NCI-H187 (cell line): Measurements from ENCODE around the gene INPP4B.

Source experiments
- DNase-seq, 2 experiments: peaks; one replicate each; lab custom pipeline; 2025; lab: John Stamatoyannopoulos, UW

The INPP4B gene

DNA sequence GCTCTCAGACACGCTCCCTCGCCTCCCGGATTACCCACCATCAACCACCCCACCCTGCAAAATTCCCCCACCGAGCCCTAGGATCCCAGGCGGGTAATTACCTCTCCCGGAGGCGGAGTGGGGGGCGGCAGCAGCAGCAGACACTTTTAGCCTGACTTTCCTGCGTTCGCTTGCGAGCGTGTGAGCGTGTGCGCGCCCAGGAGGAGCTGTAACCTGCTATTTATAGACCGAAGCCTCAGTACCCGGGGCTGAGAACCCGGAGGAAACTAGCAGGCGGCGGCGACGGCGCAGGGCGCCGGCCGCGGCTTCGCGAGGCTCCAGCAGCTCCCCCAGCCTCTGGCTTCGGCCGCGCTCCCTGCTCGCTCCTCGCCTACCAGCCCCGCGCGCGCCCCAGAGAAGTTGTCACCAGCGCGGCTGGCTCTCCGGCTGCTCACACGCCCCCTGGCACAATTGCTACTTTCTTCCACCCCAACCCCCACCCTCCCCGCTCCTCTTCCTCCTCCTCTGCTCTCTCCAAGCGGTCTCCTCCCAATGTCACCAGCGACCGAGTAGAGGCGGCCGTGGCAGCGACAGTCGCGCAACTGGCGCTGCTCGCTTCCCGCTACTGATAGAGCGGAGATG lies at the start of gene INPP4B:
TSS of gene INPP4B (minus strand) at position 194 of the 621 bp plus-strand sequence.
- DNase-seq, result peak in 1 of 2 experiments; percentile 9

DNA sequence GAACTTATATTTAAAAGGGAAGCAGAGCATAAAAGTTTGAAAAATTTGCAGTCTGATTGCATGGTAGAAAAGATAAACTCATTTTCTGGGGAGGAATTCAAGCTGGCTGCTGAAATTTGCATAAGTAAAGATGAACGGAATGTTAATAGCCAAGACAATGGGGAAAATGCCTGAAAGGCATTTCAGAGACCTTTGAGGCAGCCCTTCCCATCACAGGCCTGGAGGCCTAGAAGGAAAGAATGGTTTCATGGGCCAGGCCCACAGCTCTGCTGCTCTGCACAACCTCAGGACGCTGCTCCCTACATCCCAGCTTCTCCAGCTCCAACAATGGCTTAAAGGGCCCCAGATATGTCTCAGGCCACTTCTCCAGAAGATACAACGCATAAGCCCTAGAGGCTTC lies 46.9 kb upstream of the INPP4B start:
- no peak for DNase-seq

GRCh38 chr4:142886566-142886965 lies 40.5 kb upstream of the INPP4B start:
- DNase-seq, result no peak

DNA sequence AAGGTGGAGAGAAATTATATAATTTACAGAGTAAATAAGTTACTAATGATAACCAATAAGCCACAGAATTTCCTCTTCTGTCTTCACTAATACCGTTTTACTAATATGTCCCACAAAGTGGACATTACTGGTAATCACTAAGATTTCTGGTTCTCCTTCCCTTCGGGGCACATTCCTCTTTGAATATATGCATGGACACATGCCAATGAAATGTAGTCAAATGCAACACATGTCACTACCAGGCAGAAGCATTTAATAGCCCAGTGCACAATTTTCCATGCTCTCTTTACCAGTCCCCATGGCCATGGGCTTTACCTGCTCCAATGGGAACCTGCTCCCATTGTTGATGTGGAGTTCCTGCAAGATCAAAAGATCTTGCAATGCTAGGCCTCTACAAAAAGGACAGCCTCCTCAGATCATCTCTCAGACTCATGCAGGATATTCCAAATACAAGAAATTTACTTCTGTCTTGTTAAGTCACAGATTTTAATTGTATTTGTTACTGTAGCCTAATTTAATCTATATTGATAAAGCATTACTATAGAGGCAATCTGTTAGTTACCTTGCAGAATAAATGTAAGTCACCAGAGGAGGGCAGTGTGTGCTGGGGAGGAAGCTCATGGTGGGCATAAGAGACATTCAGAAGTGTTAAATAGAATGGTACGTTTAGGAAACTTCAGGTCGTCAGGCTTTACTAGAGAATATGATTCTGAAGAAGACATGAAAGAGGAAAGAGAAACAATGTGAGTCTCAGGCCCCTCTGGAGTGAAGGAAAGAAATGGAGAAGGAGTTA lies 37.1 kb upstream of the INPP4B start:
- no peak for DNase-seq

GRCh38 chr4:142882159-142882558 lies 36.1 kb upstream of the INPP4B start:
- DNase-seq, result no peak

GRCh38 chr4:142881331-142881730 lies 35.2 kb upstream of the INPP4B start:
- DNase-seq, result no peak

- DNase-seq, result no peak
Observed at GRCh38 chr4:142875117-142875516, 29.0 kb upstream of the INPP4B start.

GRCh38 chr4:142874684-142875083 lies 28.6 kb upstream of the INPP4B start:
- DNase-seq, result no peak

DNA sequence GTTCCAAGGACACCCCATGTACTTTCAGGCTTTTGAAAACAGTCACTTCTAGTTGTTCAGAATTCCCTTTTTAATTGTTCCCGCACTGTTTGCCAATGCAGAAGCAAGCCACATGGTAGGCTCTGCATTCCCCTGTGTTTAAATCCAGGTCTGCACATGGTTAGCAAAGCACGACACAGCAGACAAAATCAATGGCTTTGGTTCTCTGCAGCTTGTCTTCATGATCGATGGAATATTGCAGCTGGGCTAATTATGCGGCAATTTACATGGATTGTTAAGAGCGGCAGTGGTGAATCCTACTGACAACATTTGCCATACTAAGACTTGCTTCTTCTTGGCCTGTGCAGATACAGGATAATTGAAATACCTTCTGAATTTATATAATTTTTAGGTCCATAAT lies 20.6 kb upstream of the INPP4B start:
- no peak for DNase-seq

GRCh38 chr4:142861351-142861750 lies 15.2 kb upstream of the INPP4B start:
- DNase-seq, result no peak

GRCh38 chr4:142858965-142859364 lies 12.9 kb upstream of the INPP4B start:
- no peak for DNase-seq

- DNase-seq, result no peak
Observed at GRCh38 chr4:142858446-142858845, 12.3 kb upstream of the INPP4B start.

- no peak for DNase-seq
Observed at GRCh38 chr4:142856576-142856975, 10.5 kb upstream of the INPP4B start.

DNA sequence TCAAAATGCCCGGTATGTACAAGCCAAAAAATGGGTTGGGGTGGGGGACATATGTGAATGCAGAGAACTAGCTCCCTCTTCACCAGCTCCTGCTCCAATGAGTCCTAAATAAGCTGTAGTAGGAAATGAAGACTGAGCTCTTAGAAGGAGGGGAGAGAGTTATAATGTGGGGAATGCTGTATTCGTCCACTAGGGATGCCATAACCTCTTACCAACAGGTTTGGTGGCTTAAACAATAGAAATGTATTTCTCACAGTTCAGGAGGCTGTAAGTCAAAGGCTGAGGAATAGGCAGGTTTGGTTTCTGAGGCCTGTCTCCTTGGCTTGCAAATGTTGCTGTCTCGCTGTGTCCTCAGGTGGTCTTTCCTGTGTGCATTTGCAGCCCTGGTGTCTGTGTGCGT lies 4.4 kb upstream of the INPP4B start:
- DNase-seq, result no peak

DNA sequence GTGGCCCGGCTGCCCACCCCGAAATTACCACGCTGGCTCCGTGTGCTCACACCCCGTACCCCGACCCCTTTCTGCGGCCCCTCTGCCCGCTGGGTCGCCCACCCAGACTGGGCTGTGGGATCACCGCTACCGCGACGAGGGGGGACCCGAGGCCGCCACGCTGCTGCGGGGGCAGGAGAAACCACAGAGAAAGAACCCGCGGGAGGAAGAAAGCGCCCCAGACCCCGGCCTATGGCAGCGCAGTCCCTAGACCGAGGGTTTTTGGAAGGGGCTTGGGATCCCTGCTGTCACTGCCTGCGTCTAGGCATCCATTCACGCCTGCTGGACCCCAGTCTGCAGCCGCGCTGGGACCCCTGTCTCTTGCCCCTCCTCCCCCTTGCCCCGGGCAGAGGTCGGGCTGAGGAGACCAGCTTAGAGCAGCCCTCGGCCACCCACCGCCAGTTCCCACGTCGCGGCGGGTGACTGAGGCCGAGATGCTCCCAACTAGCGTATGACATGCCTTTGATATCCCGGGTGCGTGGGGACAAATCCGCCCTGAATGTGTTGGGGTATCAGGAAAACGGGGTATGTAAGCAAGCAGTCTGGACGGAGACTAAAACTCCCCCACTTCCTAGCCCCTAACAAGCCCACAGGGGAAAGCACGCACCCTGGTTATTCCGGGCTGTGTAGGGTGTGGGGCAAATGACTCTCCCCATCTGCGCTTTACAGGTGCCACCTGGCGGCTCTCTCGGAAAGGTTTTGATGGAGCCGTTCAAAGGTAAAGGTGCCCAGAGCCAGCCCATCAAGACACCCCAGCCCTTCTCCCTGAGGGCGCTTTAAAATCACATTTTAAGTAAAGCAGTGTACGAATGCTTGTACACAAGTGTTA lies 862 bp upstream of the INPP4B start:
- peak; percentile 8 to 14 for DNase-seq

DNA sequence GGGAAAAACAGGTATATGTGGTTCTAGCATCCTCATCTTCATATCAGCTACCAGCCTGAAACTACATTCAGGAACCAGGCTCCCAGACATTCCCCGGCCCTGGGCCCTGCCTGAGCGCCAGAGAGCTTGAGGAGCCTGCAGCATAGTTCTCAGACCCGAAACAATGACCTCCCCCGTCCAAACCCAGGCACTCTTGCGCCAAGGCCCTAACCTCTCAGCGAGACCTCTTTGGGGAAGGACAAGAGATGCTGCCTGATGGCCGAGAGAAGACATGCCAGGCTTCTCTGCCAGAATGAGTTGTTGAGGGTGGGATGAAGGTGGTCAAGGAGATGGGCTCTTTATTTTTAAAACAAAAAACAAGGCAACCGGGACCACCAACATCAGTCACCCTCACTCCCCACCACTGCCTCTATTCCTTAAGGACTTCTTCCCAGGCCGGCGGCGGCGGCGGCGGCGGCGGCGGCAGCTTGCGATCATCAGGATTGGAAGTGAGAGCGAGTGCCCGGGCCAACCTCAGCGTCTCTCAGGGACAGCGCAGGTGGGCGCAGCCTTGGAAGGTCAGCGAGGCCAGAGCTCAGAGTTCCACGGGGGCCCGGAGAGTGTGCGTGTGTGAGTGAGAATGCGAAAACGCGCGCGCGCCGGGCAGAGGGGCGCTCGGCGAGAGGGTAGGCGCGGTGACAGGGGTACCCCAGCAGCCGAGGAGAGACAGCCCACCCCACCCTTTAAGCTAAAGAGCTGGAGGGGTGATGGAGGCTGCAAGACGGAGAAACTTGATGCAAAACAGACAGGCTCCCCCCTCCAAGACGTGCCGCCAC lies 601 bp downstream of the INPP4B start:
- DNase-seq, result no peak

GRCh38 chr4:142844782-142845181 lies 1.3 kb downstream of the INPP4B start:
- DNase-seq, result no peak

DNA sequence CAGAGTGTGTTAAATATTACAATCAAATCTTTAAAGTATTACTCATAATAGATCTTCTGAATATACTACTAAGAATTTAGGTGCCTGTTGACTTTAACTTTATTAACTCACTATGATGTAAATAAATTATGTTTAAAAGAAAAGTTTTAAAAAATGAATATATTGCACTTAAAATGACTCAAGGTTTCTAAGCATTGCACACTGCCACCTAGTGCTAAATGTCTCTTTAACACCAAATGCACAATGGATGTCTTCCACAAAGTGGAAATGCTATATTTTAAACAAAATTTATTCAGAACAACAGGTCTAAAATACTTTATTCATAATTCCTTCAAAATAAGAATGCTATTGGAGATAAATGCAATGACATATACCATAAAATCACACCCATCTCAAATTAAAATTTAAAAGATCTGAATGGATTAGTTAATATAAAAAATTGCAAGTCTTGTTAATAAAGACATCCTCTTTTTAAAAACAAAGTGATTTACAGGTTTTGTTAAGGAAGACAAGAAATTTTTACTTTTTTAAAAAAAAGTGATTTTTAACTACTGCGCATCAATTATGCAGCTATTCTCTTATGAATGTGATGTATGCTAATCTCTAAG lies 5.5 kb downstream of the INPP4B start:
- DNase-seq, result no peak

DNA sequence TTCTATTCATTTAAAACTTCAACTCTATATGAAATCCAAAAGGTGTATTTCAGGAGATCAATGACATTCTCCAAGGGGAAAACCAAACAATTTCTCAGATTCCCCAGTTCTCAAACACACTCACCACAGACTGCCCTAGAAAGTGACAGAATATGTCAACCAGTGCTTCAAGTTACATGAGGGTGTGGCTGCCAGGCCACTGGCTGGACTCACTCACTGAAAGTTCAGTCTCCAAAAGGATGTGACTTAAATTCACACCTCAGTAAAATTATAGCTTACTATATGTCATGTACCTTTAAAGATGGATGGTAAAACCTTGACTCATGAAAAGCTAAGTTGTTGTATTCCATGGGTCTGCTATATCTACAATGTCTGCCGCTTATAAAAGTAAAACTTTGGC lies 7.3 kb downstream of the INPP4B start:
- DNase-seq, result no peak

- no peak for DNase-seq
Observed at GRCh38 chr4:142832022-142832421, 14.1 kb downstream of the INPP4B start.

DNA sequence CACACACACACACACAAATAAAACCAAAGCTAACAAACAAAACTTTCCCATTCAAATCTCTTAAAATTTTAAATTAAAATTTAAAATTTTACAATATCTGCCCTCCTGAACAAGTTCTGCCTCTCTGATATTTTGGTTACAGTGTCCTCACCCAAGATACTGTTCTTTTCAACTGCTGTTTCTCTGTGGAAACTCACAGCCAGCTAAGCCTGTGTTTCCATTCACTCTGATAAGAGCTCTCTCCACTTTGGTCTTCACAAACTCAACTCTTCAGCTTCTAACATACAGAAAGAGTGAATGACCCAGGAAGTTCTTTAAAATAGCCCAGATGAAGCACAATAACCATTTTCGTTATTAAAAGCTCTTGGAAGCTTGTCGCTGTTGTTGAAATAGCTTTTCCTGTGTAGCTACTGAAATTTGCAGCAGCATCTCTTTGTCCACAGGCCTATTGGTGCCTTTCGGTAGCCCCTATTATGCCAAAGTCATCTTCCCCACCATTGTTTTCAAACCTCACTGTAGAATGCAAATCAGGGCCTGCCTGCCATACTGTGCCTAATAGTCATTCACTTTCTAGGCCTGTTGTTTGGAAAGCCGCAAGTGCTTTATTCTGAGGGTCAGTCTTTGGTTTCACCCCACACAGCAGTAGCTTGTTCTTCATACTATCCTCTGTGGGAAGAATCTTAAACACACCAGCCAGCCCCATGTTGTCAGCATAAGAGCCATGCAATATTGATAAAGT lies 19.4 kb downstream of the INPP4B start:
- no peak for DNase-seq
